ENCODE data around the gene LIPG. TPM values are rescaled to one million over a fixed set of nuclear protein-coding genes. Genes with fewer than 3 reads are reported as not detected.

Gene LIPG
- total RNA-seq, 4 donors from 2014 or later: 0.24 to 6.4 (median 1.9) TPM

DNA sequence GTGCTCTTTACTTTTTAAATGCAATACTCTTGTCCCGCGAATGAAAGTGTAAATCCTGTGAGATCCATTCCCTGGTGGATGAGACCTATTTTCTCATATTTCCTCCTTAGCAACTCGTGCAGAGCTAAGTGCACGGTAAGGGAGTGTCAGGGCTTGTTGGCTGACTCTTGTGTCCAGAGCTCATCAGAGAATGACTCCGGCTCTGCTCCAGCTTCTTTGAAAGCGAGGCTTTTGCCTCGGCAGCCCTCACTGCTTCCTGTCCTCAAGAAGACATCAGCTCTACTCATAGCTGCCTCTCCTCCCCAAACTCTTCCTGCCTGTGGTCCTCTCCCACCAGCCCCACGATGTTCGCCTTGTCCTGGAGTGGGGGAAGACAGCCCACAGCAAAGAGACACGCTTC lies 70.7 kb downstream of the LIPG start:
- Histone ChIP-seq H3K27me3 (no peaks in the 10 kb centered on the region), H3K27ac (no peak overlapping the region), H3K36me3 (no peaks in the 10 kb centered on the region), H3K9me3 (no peaks in the 10 kb centered on the region), H3K4me3 (no peak overlapping the region), H3K4me1 (peaks cover 12 to 15% of the 10 kb centered on the region in 2 donors)
- in situ Hi-C loops (cut with MboI; ENCODE audit: low sequenced_read_pairs in 4 of 4): no loop called here
- no peak for DNase-seq
- intact Hi-C loops (cut with DNase I; ENCODE audit: low total_unique reads): no loop called here
- ATAC-seq: no peak
- no peak for TF ChIP-seq POLR2A (IDR thresholded peaks at IDR 0.05)
- TF ChIP-seq, protein P1, sequence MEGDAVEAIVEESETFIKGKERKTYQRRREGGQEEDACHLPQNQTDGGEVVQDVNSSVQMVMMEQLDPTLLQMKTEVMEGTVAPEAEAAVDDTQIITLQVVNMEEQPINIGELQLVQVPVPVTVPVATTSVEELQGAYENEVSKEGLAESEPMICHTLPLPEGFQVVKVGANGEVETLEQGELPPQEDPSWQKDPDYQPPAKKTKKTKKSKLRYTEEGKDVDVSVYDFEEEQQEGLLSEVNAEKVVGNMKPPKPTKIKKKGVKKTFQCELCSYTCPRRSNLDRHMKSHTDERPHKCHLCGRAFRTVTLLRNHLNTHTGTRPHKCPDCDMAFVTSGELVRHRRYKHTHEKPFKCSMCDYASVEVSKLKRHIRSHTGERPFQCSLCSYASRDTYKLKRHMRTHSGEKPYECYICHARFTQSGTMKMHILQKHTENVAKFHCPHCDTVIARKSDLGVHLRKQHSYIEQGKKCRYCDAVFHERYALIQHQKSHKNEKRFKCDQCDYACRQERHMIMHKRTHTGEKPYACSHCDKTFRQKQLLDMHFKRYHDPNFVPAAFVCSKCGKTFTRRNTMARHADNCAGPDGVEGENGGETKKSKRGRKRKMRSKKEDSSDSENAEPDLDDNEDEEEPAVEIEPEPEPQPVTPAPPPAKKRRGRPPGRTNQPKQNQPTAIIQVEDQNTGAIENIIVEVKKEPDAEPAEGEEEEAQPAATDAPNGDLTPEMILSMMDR (IDR thresholded peaks at IDR 0.05 in 4 of 5, conservative IDR thresholded peaks at IDR 0.05 in 1 of 5): no peak

DNA sequence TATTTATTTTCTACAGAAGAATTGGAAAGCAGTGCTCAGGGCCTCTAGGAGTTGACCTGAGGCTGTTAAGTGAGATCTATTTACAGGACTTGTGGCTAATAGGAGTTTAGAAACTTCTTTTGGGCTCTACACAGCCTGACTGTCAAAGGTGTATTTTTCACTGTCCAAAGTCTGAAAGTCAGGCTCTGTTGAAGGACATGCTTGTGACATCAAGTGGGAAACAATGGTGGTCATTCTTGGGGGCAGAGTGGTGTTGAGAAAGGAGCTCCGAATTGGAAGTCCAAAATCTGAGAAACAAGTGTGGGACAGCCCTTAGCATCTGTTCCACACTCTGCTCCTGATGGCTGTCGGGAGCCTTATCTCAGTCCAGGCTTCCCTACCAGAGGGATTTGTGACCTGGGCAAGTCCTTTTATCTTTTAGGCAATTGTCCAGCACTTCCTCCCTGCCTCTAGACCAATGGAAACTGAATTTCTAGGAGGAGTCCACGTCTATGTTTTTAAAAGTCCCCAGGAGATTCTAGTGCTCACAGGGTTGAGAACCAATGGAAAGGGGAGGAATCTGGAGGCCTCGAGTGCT lies 76.4 kb downstream of the LIPG start:
- Histone ChIP-seq H3K9me3 (no peaks in the 10 kb centered on the region), H3K4me3 (no peak overlapping the region), H3K27ac (no peak overlapping the region), H3K36me3 (no peaks in the 10 kb centered on the region), H3K27me3 (no peaks in the 10 kb centered on the region), H3K4me1 (no peaks in the 10 kb centered on the region)
- in situ Hi-C loops (cut with MboI; ENCODE audit: low sequenced_read_pairs in 4 of 4) (no loop called here), intact Hi-C loops (cut with DNase I; ENCODE audit: low total_unique reads) (no loop called here)
- DNase-seq (no peak), ATAC-seq (no peak)
- no peak for TF ChIP-seq POLR2A (IDR thresholded peaks at IDR 0.05)
- TF ChIP-seq, protein P1 (IDR thresholded peaks at IDR 0.05 in 4 of 5, conservative IDR thresholded peaks at IDR 0.05 in 1 of 5): no peak

DNA sequence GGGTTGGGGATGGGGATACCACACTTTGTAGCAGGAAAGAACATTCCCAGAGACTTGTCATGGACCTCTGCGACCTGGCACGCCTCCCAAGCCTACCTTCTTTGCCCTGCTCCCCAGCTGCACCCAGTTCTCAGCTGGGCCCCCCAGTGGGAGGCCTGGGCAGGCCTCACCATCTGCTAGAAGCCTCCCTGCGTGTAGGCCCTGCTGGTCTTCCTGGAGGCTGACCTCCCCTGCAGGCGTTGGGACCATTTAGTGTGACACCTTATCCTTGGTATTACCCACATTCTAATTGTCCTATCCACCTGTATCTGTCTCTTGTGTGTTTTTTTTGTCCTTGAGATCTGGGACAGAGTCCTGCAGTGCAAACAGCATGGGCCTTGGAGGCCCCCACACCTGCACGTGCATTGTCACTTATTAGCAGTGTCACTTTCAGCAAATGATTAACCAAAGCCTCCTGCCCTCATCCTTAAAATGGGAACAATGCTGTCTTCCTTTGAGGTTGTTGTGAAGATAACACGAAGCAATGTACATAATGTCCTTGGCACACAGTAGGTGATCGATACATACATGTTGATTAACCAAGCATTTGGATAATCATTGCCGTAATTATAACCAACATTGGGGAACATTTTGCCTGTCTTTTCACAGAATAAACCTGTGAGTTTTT lies 77.2 kb downstream of the LIPG start:
- H3K27ac ChIP-seq: no peak overlapping the region
- H3K36me3 ChIP-seq: no peaks in the 10 kb centered on the region
- no peak for ATAC-seq
- intact Hi-C loops (cut with DNase I; ENCODE audit: low total_unique reads) (no loop called here), in situ Hi-C loops (cut with MboI; ENCODE audit: low sequenced_read_pairs in 4 of 4) (no loop called here)
- no peaks in the 10 kb centered on the region for H3K9me3 ChIP-seq
- H3K4me3 ChIP-seq: no peak overlapping the region
- TF ChIP-seq, protein P1 (IDR thresholded peaks at IDR 0.05 in 4 of 5, conservative IDR thresholded peaks at IDR 0.05 in 1 of 5): no peak
- no peak for TF ChIP-seq POLR2A (IDR thresholded peaks at IDR 0.05)
- H3K27me3 ChIP-seq: no peaks in the 10 kb centered on the region
- no peaks in the 10 kb centered on the region for H3K4me1 ChIP-seq
- DNase-seq: no peak

DNA sequence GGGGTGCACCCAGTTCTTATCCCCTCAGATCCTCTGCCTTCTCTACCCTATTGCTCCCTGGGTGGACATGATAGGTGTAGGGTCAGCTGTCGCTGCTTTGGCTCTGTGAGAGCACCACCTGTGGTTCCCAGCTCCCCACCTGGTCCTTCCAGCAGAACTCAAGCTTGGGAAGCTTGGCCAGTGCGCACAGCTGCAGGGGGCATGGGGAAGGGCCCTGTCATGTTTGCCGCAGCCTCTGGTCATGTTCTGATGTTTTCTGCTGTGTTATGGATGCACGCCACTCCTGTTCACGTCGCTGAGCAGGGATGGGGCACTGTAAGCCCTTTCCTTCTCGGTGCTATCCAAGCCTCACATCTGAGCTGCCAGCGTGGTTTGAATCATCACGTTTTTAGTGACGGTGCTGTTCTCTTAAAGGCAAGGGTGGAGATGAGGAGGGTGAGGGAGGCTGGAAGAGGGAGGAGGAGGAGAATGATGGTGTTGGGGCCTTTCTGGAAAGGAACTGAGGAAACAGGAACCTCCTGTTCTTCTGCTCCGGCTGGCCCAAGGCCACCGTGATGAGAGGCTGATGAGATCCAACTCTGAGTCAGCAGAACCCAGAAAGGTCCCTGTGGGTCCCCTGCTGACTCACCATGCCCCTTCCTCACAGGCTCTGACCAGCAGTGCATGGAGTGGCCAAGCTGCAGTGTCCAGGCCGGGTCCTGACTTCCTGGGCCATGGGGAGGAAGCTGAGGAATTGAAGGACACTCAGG lies 78.0 kb downstream of the LIPG start:
- Histone ChIP-seq H3K4me1 (no peaks in the 10 kb centered on the region), H3K9me3 (no peaks in the 10 kb centered on the region), H3K36me3 (no peaks in the 10 kb centered on the region), H3K27me3 (no peaks in the 10 kb centered on the region), H3K27ac (no peak overlapping the region), H3K4me3 (no peak overlapping the region)
- TF ChIP-seq, protein P1 (IDR thresholded peaks at IDR 0.05 in 4 of 5, conservative IDR thresholded peaks at IDR 0.05 in 1 of 5): no peak
- no peak for TF ChIP-seq POLR2A (IDR thresholded peaks at IDR 0.05)
- intact Hi-C loops (cut with DNase I; ENCODE audit: low total_unique reads): no loop called here
- in situ Hi-C loops (cut with MboI; ENCODE audit: low sequenced_read_pairs in 4 of 4): no loop called here
- ATAC-seq (no peak), DNase-seq (no peak)
